A549 (cell line): Measurements from ENCODE around the gene KIF26A. TPM values are rescaled to one million over a fixed set of nuclear protein-coding genes. Genes with fewer than 3 reads are reported as not detected.

Source experiments
- ATAC-seq, 2 experiments: fragments of 200-7000 bp in 1 of 2; fragments of >200 bp in 1 of 2; cut with Nextera tagmentation in 1 of 2; cut with Tn5 transposase in 1 of 2; 3 replicates each; pipeline versions ENCODE4 v1.8.0 to v1.9.1; 2018 to 2020; ENCODE audit warnings: mild to moderate bottlenecking in 1 of 2, moderate library complexity in 1 of 2
- CTCF ChIA-PET: fragments of 300-600 bp; sonication (Branson Sonifier 250); formaldehyde crosslinking; extraction: SDS; loops from one replicate; lab custom pipeline; 2021; ENCODE audit warnings: antibody characterized with exemption, inconsistent platforms; lab: Yijun Ruan, JAX
- POLR2A ChIA-PET: fragments of 350-600 bp; formaldehyde crosslinking; extraction: SDS; loops from one replicate; lab custom pipeline; 2021; ENCODE audit warnings: antibody characterized with exemption, inconsistent platforms; lab: Yijun Ruan, JAX
- DNase-seq, 2 experiments: peaks; one replicate each; pipeline versions ENCODE4 v3.0.0 to v3.0.0-alpha.2; 2011 to 2016; ENCODE audit warnings: low read depth in 1 of 2, low spot score in 1 of 2
- FAIRE-seq: peaks from 2 replicates; lab custom pipeline; 2011; peaks lifted over from hg19 to GRCh38; lab: Jason Lieb, UNC
- H3K27ac ChIP-seq, 2 experiments: fragments of >200 bp; sonication (Bioruptor Twin); formaldehyde crosslinking; 3 replicates each; pipeline ENCODE4 v1.5.1; 2016 to 2017
- H3K4me1 ChIP-seq: fragments of >200 bp; sonication (Bioruptor Twin); formaldehyde crosslinking; 3 replicates; pipeline ENCODE4 v1.6.1; 2016
- H3K4me2 ChIP-seq: fragments of >200 bp; sonication (Bioruptor Twin); formaldehyde crosslinking; 3 replicates; pipeline ENCODE4 v1.6.1; 2016
- H3K4me3 ChIP-seq: fragments of >200 bp; sonication (Bioruptor Twin); formaldehyde crosslinking; 3 replicates; pipeline ENCODE4 v1.5.1; 2016
- H3K9me3 ChIP-seq: fragments of >200 bp; sonication (Bioruptor Twin); formaldehyde crosslinking; 3 replicates; pipeline ENCODE4 v1.6.1; 2016
- BHLHE40 ChIP-seq: IDR thresholded peaks from 2 replicates; pipeline ENCODE4 v1.6.1; 2012; ENCODE audit warnings: low read depth, low read length, inconsistent platforms
- CBX8 ChIP-seq: fragments of 200-600 bp; sonication (generic); IDR thresholded peaks from 2 replicates; pipeline ENCODE4 v1.6.1; 2016
- CEBPB ChIP-seq, 2 experiments: fragments of >200 bp in 1 of 2; sonication (Bioruptor Twin) in 1 of 2; formaldehyde crosslinking in 1 of 2; IDR thresholded peaks; 2 replicates each; pipeline ENCODE4 v1.6.1; 2012 to 2016
- CHD2 ChIP-seq: fragments of 150-350 bp; IDR thresholded peaks from 2 replicates; pipeline ENCODE4 v1.6.1; 2014; ENCODE audit warnings: low read length; ENCODE audit not compliant: partially characterized antibody
- E2F6 ChIP-seq: IDR thresholded peaks from 2 replicates; pipeline ENCODE4 v1.6.1; 2012; ENCODE audit warnings: low read depth, borderline replicate concordance
- EHF ChIP-seq: fragments of 250-450 bp; sonication (Bioruptor Pico); IDR thresholded peaks from 2 replicates; pipeline ENCODE4 v1.5.0; 2020; ENCODE audit warnings: mild to moderate bottlenecking
- EHMT2 ChIP-seq: fragments of 200-600 bp; sonication (generic); IDR thresholded peaks from 2 replicates; pipeline ENCODE4 v1.6.1; 2016; ENCODE audit warnings: antibody characterized with exemption, low read depth, mild to moderate bottlenecking, moderate library complexity
- ELK1 ChIP-seq: fragments of 150-350 bp; IDR thresholded peaks from 2 replicates; pipeline ENCODE4 v1.6.1; 2014; ENCODE audit warnings: low read depth, mild to moderate bottlenecking, low read length
- FOSB ChIP-seq: fragments of 250-450 bp; sonication (Bioruptor Pico); IDR thresholded peaks from 2 replicates; pipeline ENCODE4 v1.5.0; 2020; ENCODE audit warnings: mild to moderate bottlenecking, moderate library complexity
- GATA3 ChIP-seq: IDR thresholded peaks from 2 replicates; pipeline ENCODE4 v1.6.1; 2012; ENCODE audit warnings: borderline replicate concordance
- HDAC2 ChIP-seq: fragments of 200-600 bp; sonication (generic); IDR thresholded peaks from 2 replicates; pipeline ENCODE4 v1.6.1; 2016
- HEYL ChIP-seq: fragments of 250-450 bp; sonication (Bioruptor Pico); IDR thresholded peaks from 2 replicates; pipeline ENCODE4 v1.8.0; 2021; ENCODE audit warnings: mild to moderate bottlenecking, moderate library complexity
- JUN ChIP-seq, 2 experiments: fragments of >200 bp; sonication (Bioruptor Twin); formaldehyde crosslinking; IDR thresholded peaks; 2 replicates in 1 of 2; 3 replicates in 1 of 2; pipeline ENCODE4 v1.6.1; 2016 to 2017
- JUNB ChIP-seq: fragments of >200 bp; sonication (Bioruptor Twin); formaldehyde crosslinking; IDR thresholded peaks from 2 replicates; pipeline ENCODE4 v1.6.1; 2016
- KDM5A ChIP-seq: fragments of 200-600 bp; sonication (generic); IDR thresholded peaks from 2 replicates; pipeline ENCODE4 v1.6.1; 2016; ENCODE audit warnings: antibody characterized with exemption, mild to moderate bottlenecking
- MAFK ChIP-seq: fragments of 450-650 bp; IDR thresholded peaks from 2 replicates; pipeline ENCODE4 v1.6.1; 2014; ENCODE audit not compliant: partially characterized antibody
- MAX ChIP-seq: IDR thresholded peaks from 2 replicates; pipeline ENCODE4 v1.6.1; 2012
- MYC ChIP-seq: IDR thresholded peaks from 2 replicates; pipeline ENCODE4 v1.6.1; 2012; ENCODE audit warnings: mild to moderate bottlenecking, inconsistent platforms, low read length, improper control_type of control experiment, borderline replicate concordance
- NFE2L2 ChIP-seq: fragments of 150-350 bp; conservative IDR thresholded peaks from 2 replicates; pipeline ENCODE4 v1.6.1; 2014; ENCODE audit warnings: low read length
- POLR2A ChIP-seq: IDR thresholded peaks from 2 replicates; pipeline ENCODE4 v1.6.1; 2012; ENCODE audit warnings: mild to moderate bottlenecking, low read length
- POLR2AphosphoS2 ChIP-seq: conservative IDR thresholded peaks from 2 replicates; pipeline ENCODE4 v1.6.1; 2012; ENCODE audit warnings: low read length, improper control_type of control experiment, inconsistent platforms
- RARB ChIP-seq: fragments of 250-450 bp; sonication (Bioruptor Pico); IDR thresholded peaks from 2 replicates; pipeline ENCODE4 v1.8.0; 2021; ENCODE audit warnings: mild to moderate bottlenecking, moderate library complexity
- RCOR1 ChIP-seq: fragments of 150-350 bp; IDR thresholded peaks from 2 replicates; pipeline ENCODE4 v1.6.1; 2014; ENCODE audit warnings: antibody characterized with exemption, low read length, low read depth
- ZC3H11A ChIP-seq: fragments of 450-650 bp; IDR thresholded peaks from 2 replicates; pipeline ENCODE4 v1.6.1; 2014; ENCODE audit warnings: antibody characterized with exemption, mild to moderate bottlenecking
- ZNF302 ChIP-seq: fragments of 250-450 bp; sonication (Bioruptor Pico); IDR thresholded peaks from 2 replicates; pipeline ENCODE4 v1.9.0; 2021; ENCODE audit warnings: inconsistent platforms, mild to moderate bottlenecking, moderate library complexity
- ZSCAN20 ChIP-seq: fragments of 250-450 bp; sonication (Bioruptor Pico); IDR thresholded peaks from 2 replicates; pipeline ENCODE4 v1.8.0; 2022; ENCODE audit warnings: mild to moderate bottlenecking, moderate library complexity
- WGBS: methylation state at CpG from one replicate; pipeline ENCODE4 v1.1.6; 2017; ENCODE audit errors: missing lambda C conversion rate; 5-methylcytosine and 5-hydroxymethylcytosine counted together
- polyA plus RNA-seq, 4 experiments: library from polyadenylated mRNA; depleted of rRNA in 3 of 4; stranded (reverse); fragments of >200 nt; fragmentation: RNase III in 1 of 4; extraction: RNeasy Plus Mini Kit Qiagen cat#74134 plus additional on column Dnase treatment in 1 of 4; gene quantifications; 2 replicates in 3 of 4; 3 replicates in 1 of 4; pipeline ENCODE4 v1.2.3, GENCODE V29; 2011 to 2017
- TF ChIP-seq, protein P1 (sequence below): fragments of >200 bp; sonication (Bioruptor Twin); formaldehyde crosslinking; IDR thresholded peaks from 3 replicates; pipeline ENCODE4 v1.5.1; 2016

The KIF26A gene
- polyA plus RNA-seq, 2 of the 4 experiments (the other 2 are of a cell fraction): 0.28 to 2.3 TPM

GRCh38 chr14:104138718-104139459 is 502 bp downstream of the KIF26A start (continued):
- TF ChIP-seq EHF (CRISPR knock-in tag) (no peak), CEBPB (IDR thresholded peaks at IDR 0.05) (no peak), FOSB (CRISPR knock-in tag) (no peak), MAX (no peak), RCOR1 (no peak)

- ATAC-seq: no peak
- H3K4me3 ChIP-seq: peak overlapping the region; percentile 55; the same call in 2 of the 3 replicates
- peaks cover 26% of the 10 kb centered on the region for H3K4me1 ChIP-seq
- CTCF ChIA-PET: interaction anchor here (0.8 to 2.0 kb wide), 5 partner anchors 8 to 425 kb away, joined by 3 to 8 read pairs (median 3); no protein-coding TSS in a partner anchor
- TF ChIP-seq MYC (no peak), HDAC2 (no peak), RARB (CRISPR knock-in tag) (no peak), E2F6 (no peak), JUN (IDR thresholded peaks at IDR 0.05) (no peak)
- H3K4me2 ChIP-seq: peak overlapping the region; percentile 98
- 64% methylated on average over 10 of the region's 14 CpGs for WGBS
- FAIRE-seq: no peak
- DNase-seq: no peak
- no peak overlapping the region; a peak in 1 of 6 replicates for H3K27ac ChIP-seq
- H3K9me3 ChIP-seq: no peaks in the 10 kb centered on the region
- POLR2A ChIA-PET: no interaction called here
Measured at GRCh38 chr14:104139460-104140212, 1.2 kb downstream of the KIF26A start.

GRCh38 chr14:104140213-104140462 is 1.8 kb downstream of the KIF26A start:
- peaks cover 26% of the 10 kb centered on the region for H3K4me1 ChIP-seq
- H3K4me2 ChIP-seq: no peak overlapping the region
- H3K4me3 ChIP-seq: no peak overlapping the region
- CTCF ChIA-PET: interaction anchor here (2.0 kb wide), 1 partner anchor 62 kb away, joined by 8 read pairs; no protein-coding TSS in a partner anchor
- WGBS: 59% methylated on average over 5 of the region's 6 CpGs
- FAIRE-seq (no peak), DNase-seq (no peak), ATAC-seq (no peak)
- H3K9me3 ChIP-seq: no peaks in the 10 kb centered on the region
- H3K27ac ChIP-seq: no peak overlapping the region
- TF ChIP-seq POLR2A (no peak), JUNB (no peak), ZSCAN20 (no peak), BHLHE40 (no peak), MAFK (no peak)
- TF ChIP-seq, all 56 proteins: peak for 0
- POLR2A ChIA-PET: no interaction called here

GRCh38 chr14:104140463-104141331 is 2.3 kb downstream of the KIF26A start:
- FAIRE-seq (no peak), DNase-seq (no peak), ATAC-seq (no peak)
- Histone ChIP-seq H3K9me3 (no peaks in the 10 kb centered on the region), H3K4me1 (peaks cover 21% of the 10 kb centered on the region), H3K27ac (no peak overlapping the region), H3K4me2 (no peak overlapping the region), H3K4me3 (no peak overlapping the region)
- POLR2A ChIA-PET: no interaction called here
- WGBS: 81% methylated on average over 8 of the region's 12 CpGs
- CTCF ChIA-PET: interaction anchor here (2.0 to 7.1 kb wide), 2 partner anchors 63 to 423 kb away, joined by 8 to 50 read pairs; no protein-coding TSS in a partner anchor
- TF ChIP-seq ZNF302 (CRISPR knock-in tag) (no peak), POLR2AphosphoS2 (no peak), ZC3H11A (no peak), CBX8 (no peak), MYC (no peak), CHD2 (no peak), JUN (IDR thresholded peaks at IDR 0.05) (no peak), GATA3 (no peak), EHMT2 (no peak), NFE2L2 (no peak), ELK1 (no peak), FOSB (CRISPR knock-in tag) (no peak), E2F6 (no peak), KDM5A (no peak), HEYL (no peak)
- TF ChIP-seq, protein P1, sequence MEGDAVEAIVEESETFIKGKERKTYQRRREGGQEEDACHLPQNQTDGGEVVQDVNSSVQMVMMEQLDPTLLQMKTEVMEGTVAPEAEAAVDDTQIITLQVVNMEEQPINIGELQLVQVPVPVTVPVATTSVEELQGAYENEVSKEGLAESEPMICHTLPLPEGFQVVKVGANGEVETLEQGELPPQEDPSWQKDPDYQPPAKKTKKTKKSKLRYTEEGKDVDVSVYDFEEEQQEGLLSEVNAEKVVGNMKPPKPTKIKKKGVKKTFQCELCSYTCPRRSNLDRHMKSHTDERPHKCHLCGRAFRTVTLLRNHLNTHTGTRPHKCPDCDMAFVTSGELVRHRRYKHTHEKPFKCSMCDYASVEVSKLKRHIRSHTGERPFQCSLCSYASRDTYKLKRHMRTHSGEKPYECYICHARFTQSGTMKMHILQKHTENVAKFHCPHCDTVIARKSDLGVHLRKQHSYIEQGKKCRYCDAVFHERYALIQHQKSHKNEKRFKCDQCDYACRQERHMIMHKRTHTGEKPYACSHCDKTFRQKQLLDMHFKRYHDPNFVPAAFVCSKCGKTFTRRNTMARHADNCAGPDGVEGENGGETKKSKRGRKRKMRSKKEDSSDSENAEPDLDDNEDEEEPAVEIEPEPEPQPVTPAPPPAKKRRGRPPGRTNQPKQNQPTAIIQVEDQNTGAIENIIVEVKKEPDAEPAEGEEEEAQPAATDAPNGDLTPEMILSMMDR: no peak
